Esophagus muscularis mucosa (tissue), 4 donors: ENCODE measurements around the gene FIGNL2.

ENCODE experiments used
- CTCF ChIP-seq, 3 experiments: fragments of 200-600 bp in 2 of 3; fragments of 450-650 bp in 1 of 3; sonication (generic) in 2 of 3; IDR thresholded peaks; one replicate each; pipeline ENCODE4 v1.5.1; 2017 to 2019; ENCODE audit warnings: antibody characterized with exemption in 3 of 3, mild to moderate bottlenecking in 2 of 3, moderate library complexity in 1 of 3
- EP300 ChIP-seq: sonication (generic); formaldehyde crosslinking; IDR thresholded peaks from one replicate; pipeline ENCODE4 v1.6.1; 2017; ENCODE audit warnings: antibody characterized with exemption
- POLR2A ChIP-seq: fragments of 450-650 bp; IDR thresholded peaks from one replicate; pipeline ENCODE4 v1.6.1; 2017; ENCODE audit warnings: antibody characterized with exemption, moderate library complexity, mild to moderate bottlenecking, low read depth
- POLR2AphosphoS5 ChIP-seq, 2 donors: sonication (generic); formaldehyde crosslinking; IDR thresholded peaks; one replicate each; pipeline ENCODE4 v1.6.1; 2017; ENCODE audit warnings: antibody characterized with exemption in 2 of 2

- TF ChIP-seq CTCF (IDR thresholded peaks at IDR 0.05) (no peak), POLR2A (no peak), POLR2AphosphoS5 (IDR thresholded peaks at IDR 0.05) (no peak), EP300 (no peak)
Observed at GRCh38 chr12:51866762-51867161, 18.2 kb upstream of the FIGNL2 start.
